Fibroblast of skin of abdomen (primary cell): ENCODE data around the gene C2CD2.

Experiments used
- DNase-seq: peaks from one replicate; pipeline ENCODE4 v3.0.0-alpha.2; 2013

The C2CD2 gene

GRCh38 chr21:41836166-41837015 is 117.4 kb downstream of the C2CD2 start:
- no peak for DNase-seq

GRCh38 chr21:41835711-41836154 is 118.1 kb downstream of the C2CD2 start:
- DNase-seq = no peak
